Mucosa of stomach (tissue), 1 donor: ENCODE results near the gene NOS1AP.

Source experiments
- H3K27me3 ChIP-seq: one replicate; pipeline ENCODE4 v1.7.0; 2013; ENCODE audit warnings: mild to moderate bottlenecking, low read length; ENCODE audit not compliant: control insufficient read depth, insufficient read depth
- H3K36me3 ChIP-seq: one replicate; pipeline ENCODE4 v1.7.0; 2013; ENCODE audit warnings: low read length; ENCODE audit not compliant: control insufficient read depth, insufficient read depth
- H3K4me1 ChIP-seq: one replicate; pipeline ENCODE4 v1.7.0; 2013; ENCODE audit warnings: mild to moderate bottlenecking, low read length; ENCODE audit not compliant: control insufficient read depth, insufficient read depth
- H3K4me3 ChIP-seq: one replicate; pipeline ENCODE4 v1.7.0; 2013; ENCODE audit warnings: low read length
- H3K9ac ChIP-seq: one replicate; pipeline ENCODE4 v1.7.0; 2013; ENCODE audit warnings: mild to moderate bottlenecking, low read length, moderate library complexity
- H3K9me3 ChIP-seq: one replicate; pipeline ENCODE4 v1.7.0; 2013; ENCODE audit warnings: mild to moderate bottlenecking, low read length, moderate library complexity; ENCODE audit not compliant: control insufficient read depth
- donor health status: Pancreatic carcinoma.

NOS1AP gene

GRCh38 chr1:162223488-162223887 is 154.0 kb downstream of the NOS1AP start:
- Histone ChIP-seq H3K27me3 (no peaks in the 10 kb centered on the region), H3K9ac (no peak overlapping the region), H3K4me1 (peaks cover 14% of the 10 kb centered on the region), H3K9me3 (no peaks in the 10 kb centered on the region), H3K4me3 (no peak overlapping the region), H3K36me3 (no peaks in the 10 kb centered on the region)

- Histone ChIP-seq H3K4me1 (peaks cover 14% of the 10 kb centered on the region), H3K36me3 (no peaks in the 10 kb centered on the region), H3K9me3 (no peaks in the 10 kb centered on the region), H3K9ac (no peak overlapping the region), H3K27me3 (no peaks in the 10 kb centered on the region), H3K4me3 (no peak overlapping the region)
Measured at GRCh38 chr1:162224267-162224666, 154.8 kb downstream of the NOS1AP start.

- Histone ChIP-seq H3K27me3 (no peaks in the 10 kb centered on the region), H3K9me3 (no peaks in the 10 kb centered on the region), H3K4me3 (no peak overlapping the region), H3K4me1 (peaks cover 4% of the 10 kb centered on the region), H3K36me3 (no peaks in the 10 kb centered on the region), H3K9ac (no peak overlapping the region)
Measured at GRCh38 chr1:162228586-162228985, 159.1 kb downstream of the NOS1AP start.

- H3K36me3 ChIP-seq: no peaks in the 10 kb centered on the region
- H3K4me3 ChIP-seq: no peak overlapping the region
- peaks cover 4% of the 10 kb centered on the region for H3K4me1 ChIP-seq
- H3K27me3 ChIP-seq: no peaks in the 10 kb centered on the region
- H3K9ac ChIP-seq: no peak overlapping the region
- no peaks in the 10 kb centered on the region for H3K9me3 ChIP-seq
Measured at GRCh38 chr1:162229549-162229948, 160.1 kb downstream of the NOS1AP start.

GRCh38 chr1:162230096-162230495 is 160.6 kb downstream of the NOS1AP start:
- no peaks in the 10 kb centered on the region for H3K36me3 ChIP-seq

GRCh38 chr1:162230517-162230916 is 161.0 kb downstream of the NOS1AP start:
- no peak overlapping the region for H3K9ac ChIP-seq
- no peaks in the 10 kb centered on the region for H3K36me3 ChIP-seq
- H3K4me3 ChIP-seq: no peak overlapping the region
- no peaks in the 10 kb centered on the region for H3K27me3 ChIP-seq
- H3K9me3 ChIP-seq: no peaks in the 10 kb centered on the region
- H3K4me1 ChIP-seq: peaks cover 4% of the 10 kb centered on the region

More at GRCh38 chr1:162230096-162230495, 160.6 kb downstream of the NOS1AP start:
- Histone ChIP-seq H3K4me1 (peaks cover 4% of the 10 kb centered on the region), H3K27me3 (no peaks in the 10 kb centered on the region), H3K9ac (no peak overlapping the region), H3K9me3 (no peaks in the 10 kb centered on the region), H3K4me3 (no peak overlapping the region)

- H3K9ac ChIP-seq: no peak overlapping the region
- no peak overlapping the region for H3K4me3 ChIP-seq
- H3K4me1 ChIP-seq: peaks cover 12% of the 10 kb centered on the region
- H3K9me3 ChIP-seq: no peaks in the 10 kb centered on the region
- H3K36me3 ChIP-seq: no peaks in the 10 kb centered on the region
- H3K27me3 ChIP-seq: no peaks in the 10 kb centered on the region
Measured at GRCh38 chr1:162232034-162232711, 162.7 kb downstream of the NOS1AP start.

GRCh38 chr1:162233066-162233465 is 163.6 kb downstream of the NOS1AP start:
- H3K4me3 ChIP-seq: no peak overlapping the region
- H3K9ac ChIP-seq: no peak overlapping the region
- H3K9me3 ChIP-seq: no peaks in the 10 kb centered on the region
- no peaks in the 10 kb centered on the region for H3K36me3 ChIP-seq
- peaks cover 12% of the 10 kb centered on the region for H3K4me1 ChIP-seq
- H3K27me3 ChIP-seq: no peaks in the 10 kb centered on the region

GRCh38 chr1:162233937-162234336 is 164.4 kb downstream of the NOS1AP start:
- Histone ChIP-seq H3K36me3 (no peaks in the 10 kb centered on the region), H3K9me3 (no peaks in the 10 kb centered on the region), H3K4me1 (peaks cover 12% of the 10 kb centered on the region), H3K27me3 (no peaks in the 10 kb centered on the region), H3K4me3 (no peak overlapping the region), H3K9ac (no peak overlapping the region)

GRCh38 chr1:162234571-162234970 is 165.1 kb downstream of the NOS1AP start:
- Histone ChIP-seq H3K9ac (no peak overlapping the region), H3K4me1 (peaks cover 12% of the 10 kb centered on the region), H3K9me3 (no peaks in the 10 kb centered on the region), H3K27me3 (no peaks in the 10 kb centered on the region), H3K4me3 (no peak overlapping the region), H3K36me3 (no peaks in the 10 kb centered on the region)

- peaks cover 13% of the 10 kb centered on the region for H3K4me1 ChIP-seq
- H3K27me3 ChIP-seq: no peaks in the 10 kb centered on the region
- H3K4me3 ChIP-seq: no peak overlapping the region
- H3K9ac ChIP-seq: no peak overlapping the region
- no peaks in the 10 kb centered on the region for H3K36me3 ChIP-seq
- H3K9me3 ChIP-seq: no peaks in the 10 kb centered on the region
Measured at GRCh38 chr1:162235241-162235800, 165.8 kb downstream of the NOS1AP start.

- Histone ChIP-seq H3K36me3 (no peaks in the 10 kb centered on the region), H3K9me3 (no peaks in the 10 kb centered on the region), H3K4me3 (no peak overlapping the region), H3K4me1 (peaks cover 14% of the 10 kb centered on the region), H3K9ac (no peak overlapping the region), H3K27me3 (no peaks in the 10 kb centered on the region)
Measured at GRCh38 chr1:162236201-162236600, 166.7 kb downstream of the NOS1AP start.
